ELF-1 (cell line): ENCODE results near the gene NUDT1.

Experiments
- DNase-seq: peaks from one replicate; pipeline ENCODE4 v3.0.0-alpha.2; 2016; ENCODE audit warnings: low read depth, low spot score

The NUDT1 gene

DNA sequence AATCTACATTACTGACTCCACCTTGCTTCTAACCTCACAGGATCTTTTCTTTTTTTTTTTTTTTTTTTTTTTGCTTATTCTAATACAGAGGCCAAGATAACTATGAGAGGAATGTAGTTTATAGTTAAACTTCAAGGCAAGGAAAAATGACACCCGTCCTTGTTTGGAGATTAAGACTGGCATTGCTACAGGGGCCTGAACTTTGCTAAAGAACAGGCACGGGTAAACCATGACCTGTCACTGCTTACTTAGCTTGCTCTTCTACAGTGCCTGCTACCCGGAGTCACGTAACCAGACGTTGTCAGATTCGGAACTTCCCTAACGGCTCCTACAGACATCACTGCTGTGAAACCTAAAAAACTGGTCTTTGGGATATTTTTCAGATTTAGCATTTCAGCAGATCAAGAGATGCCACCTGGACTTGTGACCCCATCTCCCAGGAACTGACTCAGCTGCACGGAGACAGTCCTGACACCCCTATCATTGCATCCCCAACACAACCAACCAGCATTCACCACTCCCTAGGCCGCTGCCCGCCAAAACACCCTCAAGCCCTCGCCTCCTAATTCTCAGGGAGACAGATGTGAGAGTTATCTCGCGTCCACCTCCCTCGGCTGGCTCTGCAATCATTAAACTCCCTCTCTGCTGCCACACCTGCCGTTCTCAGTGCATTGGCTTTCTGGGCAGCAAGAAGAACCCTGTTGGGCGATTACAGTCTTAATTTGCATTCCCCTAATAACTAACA, 36.8 kb upstream of the NUDT1 start:
- no peak for DNase-seq

DNA sequence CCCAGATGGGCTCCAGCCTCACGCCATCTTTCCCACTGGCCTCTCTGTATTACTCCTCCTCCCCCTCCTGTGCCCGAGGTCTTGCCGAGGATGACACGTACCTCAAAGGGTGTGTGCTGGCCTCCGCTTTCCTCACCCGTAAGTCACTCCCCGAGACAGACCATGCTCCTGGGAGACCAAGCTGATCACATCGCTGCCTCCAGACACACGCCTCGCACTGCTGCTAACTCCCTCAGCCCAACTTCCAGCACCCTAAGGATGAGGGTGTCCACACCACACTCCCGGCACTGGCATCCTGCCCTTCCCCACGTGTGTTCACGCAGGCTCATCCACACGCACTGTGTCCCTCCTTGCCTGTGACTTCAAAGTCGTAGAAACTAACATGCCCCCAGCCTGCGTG, 33.3 kb upstream of the NUDT1 start:
- no peak for DNase-seq

DNA sequence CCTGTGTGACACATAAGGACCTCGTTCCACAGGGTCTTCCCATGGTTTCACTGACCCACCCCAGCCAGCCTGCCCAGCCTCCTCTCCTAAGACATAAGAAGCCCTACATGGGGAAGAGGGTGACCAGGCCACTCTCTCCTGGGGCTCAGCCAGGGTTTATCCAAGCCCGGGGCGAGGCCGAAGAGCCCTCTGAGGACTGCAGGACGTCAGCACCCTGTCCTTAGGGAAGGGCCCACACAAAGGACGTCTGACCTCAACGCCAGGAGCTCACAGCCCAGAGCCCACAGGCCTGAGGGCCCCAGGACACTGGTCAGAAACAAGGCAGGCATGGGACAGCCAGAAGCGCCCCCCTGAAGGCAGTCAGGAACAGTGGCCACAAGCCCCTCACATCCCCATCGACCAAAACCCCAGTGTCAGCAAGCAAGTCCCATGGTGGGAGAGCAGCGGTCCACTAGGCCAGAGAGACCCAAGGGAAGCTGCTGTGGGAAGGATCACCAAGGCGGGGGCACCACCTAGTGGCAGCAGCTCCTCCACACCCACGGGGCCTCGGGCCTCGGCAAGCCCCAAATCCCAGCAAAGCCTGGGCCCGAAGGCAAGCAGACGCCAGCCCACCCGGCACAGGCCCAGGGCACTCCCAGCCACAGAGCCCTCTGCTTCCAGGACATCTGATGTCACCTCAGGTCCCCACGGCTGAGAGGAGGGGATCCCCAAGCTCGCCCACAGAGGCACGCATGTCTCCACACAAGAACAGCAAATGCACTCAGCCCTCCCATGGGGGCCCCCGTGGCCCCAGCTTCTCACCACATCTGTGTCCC, 32.7 kb upstream of the NUDT1 start:
- peak; percentile 84 for DNase-seq

DNA sequence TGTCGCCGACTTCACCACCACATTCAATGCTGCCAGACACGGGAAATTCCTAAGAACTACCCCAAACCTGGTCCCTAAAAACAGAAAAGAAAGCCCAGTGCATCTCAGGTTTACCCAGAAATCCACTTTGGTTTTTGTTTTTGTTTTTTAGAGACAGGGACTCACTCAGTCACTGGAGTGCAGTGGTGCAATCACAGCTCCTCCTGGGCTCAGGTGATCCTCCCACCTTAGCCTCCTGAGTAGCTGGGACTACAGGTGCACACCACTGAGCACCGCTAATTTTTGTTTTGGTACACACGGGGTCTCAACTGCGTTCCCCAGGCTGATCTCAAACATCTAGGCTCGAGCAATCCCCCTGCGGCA, 32.1 kb upstream of the NUDT1 start:
- no peak for DNase-seq

DNA sequence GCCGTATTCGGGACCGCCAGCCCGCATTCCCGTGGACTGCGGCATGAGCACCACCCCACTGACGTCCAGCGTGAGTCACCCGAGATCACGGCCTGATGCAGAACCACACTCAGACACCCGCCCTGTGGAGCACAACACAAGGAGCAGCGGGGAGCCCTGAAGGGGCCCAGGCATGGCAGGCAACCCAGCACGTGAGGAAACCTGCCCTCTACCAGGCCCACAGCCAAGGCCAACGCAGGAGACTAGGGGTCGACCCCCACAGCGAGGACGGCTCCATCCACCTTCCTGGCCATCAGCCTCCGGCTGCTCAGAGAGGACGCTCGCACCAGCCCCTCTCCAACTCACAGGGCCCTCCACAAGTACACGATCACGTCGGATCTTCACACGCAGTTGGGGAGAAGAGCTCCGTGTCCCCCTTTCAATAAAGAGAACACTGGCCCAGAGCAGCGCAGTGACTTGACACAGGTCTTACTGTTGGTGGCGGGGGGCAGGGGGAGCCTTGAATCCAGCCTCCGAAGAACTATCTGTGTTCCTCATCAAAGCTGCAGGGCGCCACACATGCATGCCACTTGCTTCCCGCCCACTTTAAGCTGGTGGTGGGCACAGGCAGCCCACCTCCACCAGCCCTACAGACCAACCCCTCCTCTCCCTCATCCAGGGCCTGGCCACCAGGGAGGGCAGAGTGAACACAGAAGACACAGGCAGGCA, 31.3 kb upstream of the NUDT1 start:
- DNase-seq, result no peak

DNA sequence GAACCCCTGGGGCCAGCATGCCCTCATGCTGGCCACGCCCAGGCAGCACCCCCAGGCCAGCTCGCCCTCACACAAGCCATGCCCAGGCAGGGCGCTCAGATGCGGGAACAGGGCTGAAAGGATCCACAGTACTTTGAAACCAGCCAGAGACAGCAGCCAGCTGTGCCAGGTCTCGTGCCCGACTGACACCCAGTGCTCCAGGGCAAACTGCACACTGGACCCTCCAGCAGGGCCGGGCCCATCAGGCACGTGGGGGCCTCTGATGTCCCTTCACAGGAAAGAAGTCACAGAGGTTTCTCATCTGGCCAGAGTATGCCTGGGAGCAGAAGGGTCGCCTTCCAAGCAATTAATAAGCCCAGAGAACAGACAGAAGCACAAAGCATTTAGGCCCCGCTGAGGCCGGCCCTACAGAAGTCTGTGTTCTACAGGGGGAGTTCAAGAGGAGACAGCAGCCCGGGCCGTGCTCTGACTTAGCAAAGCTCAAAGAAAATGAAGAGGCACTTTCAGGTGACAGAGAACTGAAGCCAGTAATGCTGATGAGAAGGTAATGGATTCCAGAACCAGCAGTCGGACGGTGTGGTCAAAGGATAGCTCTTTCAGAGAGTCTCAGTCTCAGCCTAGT, 30.7 kb upstream of the NUDT1 start:
- no peak for DNase-seq

DNA sequence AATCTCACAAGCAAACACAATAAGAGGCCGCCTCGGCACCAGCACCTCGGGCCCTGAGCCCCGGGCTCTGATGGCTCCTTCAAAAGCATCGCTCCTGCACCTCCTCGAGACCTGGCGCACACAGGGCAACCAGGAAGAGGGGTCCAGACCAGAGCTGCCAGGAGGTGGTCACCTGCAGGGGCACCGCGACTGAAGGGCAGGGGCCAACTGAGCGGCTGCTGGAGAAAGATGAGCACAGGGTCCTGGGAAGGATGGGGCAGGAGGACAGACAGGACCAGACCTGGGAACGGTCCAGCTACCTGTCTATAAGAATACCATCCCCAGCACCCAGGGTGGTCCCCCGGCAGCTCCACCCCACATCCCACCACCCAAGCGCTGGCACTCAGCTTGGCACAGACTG, 30.1 kb upstream of the NUDT1 start:
- no peak for DNase-seq

DNA sequence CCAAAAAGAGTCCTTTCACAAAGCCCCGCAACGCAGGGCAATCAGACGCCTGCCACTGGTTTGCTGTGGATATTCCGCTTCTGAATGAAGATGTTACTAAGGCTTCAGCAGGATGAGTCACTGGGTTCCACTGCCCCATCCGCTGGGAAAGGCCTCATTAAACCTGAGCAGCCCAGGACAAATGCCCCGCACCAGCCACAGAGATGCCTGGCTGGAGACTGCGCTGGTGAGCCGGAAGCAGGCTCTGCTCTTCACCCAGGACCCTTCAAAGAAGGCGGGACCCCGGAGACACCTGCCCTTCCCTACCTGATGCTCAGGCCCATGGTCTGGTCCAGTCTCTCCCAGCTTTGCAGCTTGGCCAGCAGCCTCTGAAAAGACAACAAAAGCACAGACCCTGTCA, 29.1 kb upstream of the NUDT1 start:
- DNase-seq, result no peak

DNA sequence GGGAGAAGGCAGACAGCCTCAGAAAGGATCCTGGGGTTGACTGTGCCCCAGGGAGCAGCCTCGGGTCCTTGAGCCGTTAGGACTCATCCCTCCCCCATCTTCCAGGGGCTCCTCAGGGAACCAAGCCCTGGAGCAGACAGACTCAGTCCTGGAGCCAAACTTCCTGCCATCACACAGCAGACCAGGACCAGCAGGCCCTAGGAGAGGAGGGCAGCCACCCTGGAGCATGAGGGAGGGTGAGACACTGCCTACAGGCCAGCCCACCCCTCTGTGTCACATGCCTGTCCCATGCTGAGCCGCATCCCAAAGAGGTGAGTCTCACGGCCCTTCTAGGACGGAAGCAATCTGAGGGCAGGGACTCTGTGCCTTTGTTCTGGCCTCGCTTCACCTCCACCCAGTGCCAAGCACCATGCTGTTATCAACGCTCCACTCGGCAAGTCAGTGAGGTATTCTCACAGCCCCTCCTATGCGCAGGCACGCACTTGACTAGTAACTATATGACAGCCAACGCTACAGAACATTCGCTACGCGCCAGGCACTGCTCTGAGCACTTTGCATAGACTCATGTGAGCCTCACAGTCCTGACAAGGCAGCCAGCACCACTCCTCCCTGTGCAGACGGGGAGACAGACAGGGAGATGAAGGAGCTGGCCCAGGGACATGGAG, 28.3 kb upstream of the NUDT1 start:
- no peak for DNase-seq

DNA sequence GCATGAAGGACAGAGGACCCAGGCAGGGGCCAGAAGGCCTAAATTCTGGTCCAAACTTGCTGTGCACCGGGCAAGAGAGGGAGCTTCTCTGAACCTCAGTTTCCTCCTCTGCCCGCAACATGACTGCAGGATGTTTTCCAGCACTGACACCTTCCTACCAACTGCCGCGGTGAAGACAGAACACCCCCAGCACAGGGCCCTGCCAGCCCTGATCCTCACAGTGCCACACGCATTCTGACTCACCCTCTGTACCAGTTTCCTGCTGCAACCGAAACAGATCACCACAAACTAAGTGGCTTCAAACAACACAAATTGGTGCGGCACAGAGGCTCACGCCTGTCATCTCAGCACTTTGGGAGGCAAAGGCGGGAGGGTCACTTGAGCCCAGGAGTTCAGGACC, 27.4 kb upstream of the NUDT1 start:
- no peak for DNase-seq

DNA sequence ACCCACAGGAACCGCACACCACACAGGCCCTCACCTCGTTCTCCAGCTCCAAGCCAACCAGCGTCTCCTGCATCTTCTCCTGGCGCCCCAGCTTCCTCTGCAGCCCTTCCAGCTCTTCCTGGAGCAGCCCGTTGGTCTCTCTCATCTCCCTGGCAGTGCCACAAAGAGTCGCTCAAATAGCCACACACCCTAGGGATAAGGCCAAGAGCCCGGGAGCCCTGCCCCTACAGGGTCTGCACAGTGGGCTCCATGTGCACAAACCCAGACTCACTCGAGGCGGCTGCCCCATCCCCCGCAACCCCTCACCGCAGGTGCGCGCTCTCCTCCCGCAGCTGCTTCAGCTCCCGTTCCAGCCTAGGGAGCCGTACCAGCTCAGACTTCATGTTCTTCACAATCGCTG, 26.2 kb upstream of the NUDT1 start:
- no peak for DNase-seq

DNA sequence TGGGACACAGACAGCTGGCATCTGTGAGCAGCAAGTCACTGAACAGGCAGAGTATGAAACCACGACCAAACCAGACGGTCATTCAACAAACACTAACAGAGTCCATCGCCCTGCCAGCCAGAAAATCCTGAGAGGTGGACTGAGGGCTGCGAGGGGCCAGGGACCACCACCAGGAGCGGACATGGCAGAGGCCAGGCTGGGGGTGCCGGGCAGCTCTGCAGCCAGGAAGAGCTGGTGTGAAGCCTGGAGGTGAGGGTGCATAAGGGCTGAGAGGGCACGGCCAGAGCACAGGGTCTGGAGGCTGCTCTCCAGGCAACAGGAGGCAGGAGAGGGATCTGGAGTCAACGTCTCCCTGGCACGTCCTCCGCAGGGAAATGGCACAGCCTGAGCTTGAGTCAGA, 24.8 kb upstream of the NUDT1 start:
- DNase-seq, result no peak

DNA sequence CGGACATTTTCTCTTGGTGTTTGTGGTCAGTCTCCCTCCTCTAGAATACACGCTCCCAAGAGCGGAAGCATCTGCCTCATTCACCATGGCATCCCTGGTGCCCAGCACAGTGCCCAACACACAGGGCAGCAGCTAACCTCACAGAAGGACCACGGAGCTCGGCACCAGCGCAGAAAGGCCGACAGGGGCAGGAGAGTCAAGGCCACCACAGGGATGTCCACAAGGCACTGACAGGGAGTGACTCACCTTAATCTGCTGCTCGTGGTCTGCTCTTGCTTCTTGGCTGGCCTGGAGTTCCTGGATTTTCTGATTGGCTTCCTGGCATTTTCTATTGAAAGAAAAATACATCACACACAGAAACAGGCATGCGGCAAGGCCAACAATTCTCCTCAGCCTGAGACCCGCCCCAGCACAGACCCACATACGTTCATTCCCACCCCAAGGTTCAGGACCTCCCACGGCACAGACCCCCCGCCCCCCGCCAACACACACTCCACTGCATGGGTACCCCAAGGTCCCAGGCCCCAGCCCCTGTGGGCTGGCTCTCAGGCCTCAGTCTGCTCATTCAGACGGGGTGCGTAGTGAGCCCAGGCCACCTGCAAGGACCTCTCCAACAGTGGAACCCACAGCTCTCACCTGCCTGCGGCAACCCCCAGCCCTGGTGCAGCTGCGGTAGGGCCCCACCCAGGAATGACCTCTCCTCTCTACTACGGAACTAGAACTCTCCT, 24.1 kb upstream of the NUDT1 start:
- DNase-seq, result no peak

DNA sequence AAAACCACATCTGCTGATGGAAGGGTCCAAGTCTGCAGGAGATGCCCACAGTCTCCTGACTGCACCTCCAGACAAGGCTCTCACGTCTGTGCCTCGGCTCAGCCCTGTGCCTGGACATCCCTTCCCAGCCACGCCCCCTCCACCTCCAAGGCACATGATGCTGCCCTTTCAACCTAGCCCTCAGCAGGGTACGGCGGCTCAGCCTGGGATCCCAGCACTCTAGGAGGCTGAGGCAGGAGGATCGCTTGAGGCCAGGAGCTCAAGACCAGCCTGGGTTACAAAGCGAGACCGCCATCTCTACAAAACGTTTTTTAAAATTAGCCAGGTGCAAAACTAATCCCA, 23.6 kb upstream of the NUDT1 start:
- no peak for DNase-seq

DNA sequence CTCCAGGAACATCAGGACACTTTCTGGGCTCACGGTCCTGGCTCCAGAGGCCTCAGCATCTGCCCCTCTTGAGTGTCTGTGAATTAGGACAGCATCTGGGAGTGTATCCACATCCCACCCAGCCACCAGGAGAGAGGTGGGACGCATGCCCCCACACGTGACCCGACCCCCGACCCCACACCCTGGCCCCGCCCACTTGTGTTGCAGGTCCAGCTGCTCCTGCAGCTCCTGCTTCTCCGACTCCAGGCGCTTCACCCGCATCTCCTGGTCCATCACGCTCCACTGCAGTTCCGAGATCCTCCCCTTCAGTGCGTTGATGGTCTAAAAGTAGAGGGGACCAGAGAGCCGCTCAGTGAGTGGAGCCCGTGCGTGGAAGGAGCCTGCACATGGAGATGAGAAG, 22.9 kb upstream of the NUDT1 start:
- no peak for DNase-seq

DNA sequence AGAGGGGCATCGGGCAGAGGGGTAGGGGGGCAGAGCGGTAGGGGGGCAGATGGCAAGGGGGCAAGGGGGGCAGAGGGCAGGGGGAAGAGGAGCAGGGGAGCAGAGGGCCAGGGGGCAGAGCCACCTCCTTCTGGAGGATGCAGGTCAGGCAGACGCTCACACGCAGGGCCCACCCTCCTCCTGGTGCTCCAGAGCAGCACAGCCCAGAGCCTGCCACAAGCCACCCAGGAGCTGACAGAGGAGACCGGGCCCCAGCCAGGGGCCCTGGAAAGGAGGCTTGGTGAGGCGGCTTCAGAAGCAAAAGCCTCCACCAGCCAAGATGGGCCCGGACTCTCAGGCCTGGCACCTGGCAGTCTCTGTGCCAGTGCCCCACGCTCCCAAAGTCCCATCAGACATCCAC, 22.4 kb upstream of the NUDT1 start:
- no peak for DNase-seq

DNA sequence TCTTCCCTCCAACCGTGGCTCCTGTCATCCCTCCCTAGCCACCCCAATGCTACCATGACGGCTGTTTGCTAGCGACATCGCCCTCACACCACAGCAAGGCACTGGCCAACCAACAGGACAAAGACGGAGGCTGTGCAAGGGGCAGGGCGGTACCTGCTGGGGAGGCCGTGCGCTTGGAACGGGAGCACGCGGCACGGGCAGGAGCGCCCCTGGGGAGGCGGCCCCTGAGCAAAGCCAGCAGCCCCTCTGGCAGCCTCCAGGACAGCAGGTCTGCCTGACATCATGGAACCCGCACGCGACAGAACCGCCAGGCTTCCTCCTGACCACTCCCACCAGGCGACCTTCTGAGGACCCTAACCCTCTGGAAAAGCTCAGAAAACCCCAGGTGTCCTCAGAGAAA, 22.0 kb upstream of the NUDT1 start:
- DNase-seq, result no peak

DNA sequence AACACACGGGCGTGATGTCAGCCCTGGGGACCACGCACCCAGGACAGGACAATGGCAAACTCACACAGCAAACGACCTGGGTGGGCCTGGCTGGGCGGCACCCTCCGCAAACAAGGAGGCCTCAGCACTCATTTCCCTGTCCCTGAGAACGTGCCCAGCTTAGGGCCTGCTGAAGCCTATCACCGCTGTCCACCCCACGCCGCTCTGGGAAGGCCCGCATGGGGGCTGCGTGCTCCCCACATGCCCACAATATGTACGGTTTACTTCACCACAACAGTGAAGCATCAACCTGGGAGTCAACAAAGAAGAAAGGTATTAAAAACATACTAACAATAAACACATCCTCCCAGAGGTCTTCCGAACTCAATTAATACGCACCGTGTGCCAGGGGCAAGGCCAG, 21.5 kb upstream of the NUDT1 start:
- no peak for DNase-seq

DNA sequence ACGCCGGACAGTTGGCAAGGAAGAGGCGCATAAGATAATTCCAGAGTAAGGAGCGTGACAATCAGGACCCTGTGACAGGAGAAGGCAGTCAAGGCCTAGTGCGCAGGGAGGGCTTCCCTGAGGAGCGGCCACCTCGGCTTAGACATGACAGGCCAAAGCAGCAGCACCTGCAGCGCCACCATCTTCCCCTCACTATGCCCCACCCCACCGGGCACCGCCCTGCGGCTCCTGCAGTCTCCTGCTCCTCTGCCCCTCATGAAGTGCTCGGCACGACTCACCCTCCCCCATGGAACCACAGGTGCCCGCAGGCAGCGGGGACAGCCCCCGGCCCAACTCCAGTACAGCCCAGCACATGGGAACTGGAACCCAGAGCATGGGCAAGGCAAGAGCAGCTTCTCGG, 21.1 kb upstream of the NUDT1 start:
- DNase-seq, result no peak

DNA sequence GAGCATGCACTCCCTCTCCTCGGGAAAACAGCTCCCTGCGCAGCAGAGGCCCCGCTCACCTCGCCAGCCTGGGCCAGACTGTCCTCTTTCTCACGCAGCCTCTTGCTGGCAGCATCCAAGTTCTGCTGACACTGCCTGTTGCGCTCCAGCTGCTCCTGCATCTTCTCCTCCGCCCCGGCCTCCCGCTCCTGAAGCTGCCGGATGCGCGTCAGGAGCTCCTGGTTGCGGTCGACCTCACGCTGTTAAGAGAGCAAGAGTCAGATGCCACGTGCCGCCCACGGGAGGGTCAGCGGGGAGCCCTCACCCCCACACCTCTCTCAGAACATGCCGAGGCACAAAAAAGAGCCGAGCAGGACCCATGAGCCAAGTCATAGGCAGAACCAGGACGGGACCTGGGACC, 19.5 kb upstream of the NUDT1 start:
- no peak for DNase-seq

DNA sequence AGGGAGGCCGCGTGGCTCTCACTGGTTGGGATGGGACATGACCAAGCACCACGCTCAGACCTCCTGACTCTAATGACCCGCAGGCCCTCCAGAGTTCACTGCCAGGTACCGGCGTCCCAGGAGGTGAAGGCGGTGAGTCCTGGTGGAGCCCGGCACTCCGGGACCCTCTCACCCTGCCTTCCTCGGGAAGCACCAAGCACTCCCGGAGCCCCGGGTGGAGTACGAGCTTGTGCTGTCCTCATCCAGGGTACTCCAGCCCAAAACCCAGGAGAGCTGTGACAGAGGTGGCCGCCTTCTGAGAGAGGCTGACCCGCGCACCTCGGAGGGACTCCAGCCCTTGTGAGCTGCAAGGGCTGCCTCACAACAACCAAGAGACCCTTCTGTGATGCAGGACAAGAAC, 18.7 kb upstream of the NUDT1 start:
- DNase-seq, result no peak
